Stimulated activated CD4-positive, alpha-beta T cell treated with anti-CD3 and anti-CD28 coated beads, Interleukin-1b, Interleukin-23, amount 100 ng/mL, for 4 hours (primary cell): ENCODE results near the gene TSEN54.
A peak's percentile ranks its signal among the peaks of the same experiment; 100 is the strongest.
"Not testable (repeated sequence)": the region's sequence is repeated elsewhere in the genome, so short reads cannot be mapped to it uniquely, and the experiment has no call there.

ENCODE experiments used
- DNase-seq, 2 donors: peaks; one replicate each; pipeline ENCODE4 v3.0.0-alpha.2; 2020; ENCODE audit warnings: low read depth in 2 of 2

The TSEN54 gene

DNA sequence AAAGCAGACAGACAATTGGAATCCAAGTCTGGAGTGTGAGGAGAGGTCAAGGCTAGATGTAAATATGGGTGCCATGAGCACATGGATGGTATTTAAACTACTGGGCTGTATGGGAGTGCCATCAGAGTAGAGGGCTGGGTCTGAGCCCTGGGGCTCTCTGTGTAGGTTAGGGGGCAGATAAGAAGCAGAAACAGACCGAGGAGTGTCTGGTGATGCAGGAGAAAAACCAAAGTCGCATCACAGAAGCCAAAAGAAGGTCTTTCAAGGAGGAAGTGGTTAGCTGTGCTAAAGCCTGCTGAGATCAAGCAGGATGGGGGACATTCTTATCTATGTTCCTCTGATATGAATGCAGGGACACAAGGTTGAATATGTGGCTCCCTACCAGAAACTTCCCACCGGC is 1.9 kb downstream of the TSEN54 start:
- no peak for DNase-seq

DNA sequence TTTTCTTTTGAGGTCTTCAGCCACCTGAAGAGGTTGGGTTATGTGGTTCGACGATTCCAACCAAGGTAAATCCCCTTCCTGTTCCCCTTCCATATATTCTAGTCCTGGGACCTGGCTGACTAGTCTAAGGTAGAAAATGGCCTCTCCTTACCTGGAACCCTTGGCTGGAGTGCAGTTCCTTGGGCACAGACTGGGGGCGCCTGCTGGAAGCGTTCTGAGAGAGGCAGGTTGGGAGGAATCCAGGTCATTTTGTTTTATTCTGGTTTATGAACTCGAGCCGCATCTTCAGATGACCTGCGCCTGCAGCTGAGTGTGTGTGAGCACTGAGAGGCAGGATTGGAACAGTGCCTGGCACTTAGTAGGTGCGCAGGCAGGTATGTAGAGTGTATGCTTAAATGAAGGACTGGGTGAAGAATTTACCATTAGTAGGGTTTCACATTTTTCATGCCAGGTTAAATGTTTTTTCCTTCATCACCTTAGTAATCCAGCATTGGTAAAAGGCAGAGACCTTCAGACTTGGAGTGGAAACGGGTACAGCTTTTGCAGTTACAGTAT is 2.7 kb downstream of the TSEN54 start:
- no peak for DNase-seq

GRCh38 chr17:75520413-75520812 is 4.1 kb downstream of the TSEN54 start:
- DNase-seq, result not testable (repeated sequence)

GRCh38 chr17:75521290-75521689 is 5.0 kb downstream of the TSEN54 start:
- no peak for DNase-seq

- no peak for DNase-seq
These were observed 5.8 kb downstream of the TSEN54 start for GRCh38 chr17:75521951-75522727.

DNA sequence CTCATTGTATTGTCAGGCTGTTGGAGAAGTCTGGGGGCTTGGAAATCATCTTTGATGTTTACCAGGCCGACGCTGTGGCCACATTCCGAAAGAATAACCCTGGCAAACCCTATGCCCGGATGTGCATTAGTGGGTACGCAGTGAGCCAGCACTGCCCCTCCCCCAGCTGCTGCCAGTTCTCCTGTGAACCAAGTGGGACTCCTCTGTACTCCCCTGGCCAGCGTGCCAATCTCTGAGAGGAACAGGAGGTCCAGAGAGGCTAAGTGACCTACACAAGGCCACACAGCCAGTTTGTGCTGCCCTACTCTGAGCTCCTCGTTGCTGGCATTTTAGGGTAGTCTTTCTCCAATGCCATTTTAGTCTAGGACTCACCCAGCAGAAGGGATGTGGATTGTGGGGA is 7.3 kb downstream of the TSEN54 start:
- DNase-seq, result no peak

DNA sequence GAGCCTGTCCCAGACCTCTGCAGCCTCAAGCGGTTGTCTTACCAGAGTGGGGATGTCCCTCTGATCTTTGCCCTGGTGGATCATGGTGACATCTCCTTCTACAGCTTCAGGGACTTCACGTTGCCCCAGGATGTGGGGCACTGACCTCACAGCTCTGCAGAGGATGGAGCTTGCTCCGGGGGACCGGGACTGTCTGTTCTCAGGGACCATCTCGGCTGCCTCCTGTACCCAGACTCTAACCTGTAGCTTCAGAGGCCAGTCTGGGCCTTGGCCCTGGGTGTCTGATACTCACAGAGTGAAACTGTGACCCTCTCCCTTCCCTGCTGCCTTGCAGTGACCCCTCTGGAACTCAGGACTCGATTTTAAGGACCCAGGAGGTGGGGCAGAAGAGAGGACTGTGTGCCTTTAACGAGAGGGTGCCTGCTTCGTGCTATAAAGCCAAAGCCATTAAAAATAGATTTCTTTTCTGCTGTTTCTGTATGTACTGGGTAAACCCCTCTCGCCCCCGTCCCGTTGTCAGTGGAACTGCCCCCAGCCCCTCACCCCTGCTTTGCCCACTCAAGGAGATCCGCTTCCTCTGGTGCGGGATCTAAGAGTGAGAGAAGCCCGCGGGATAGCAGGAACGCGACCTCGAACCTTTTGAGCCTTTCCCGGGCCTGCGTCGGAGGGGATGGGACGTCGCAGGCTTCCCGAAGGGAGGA is 8.1 kb downstream of the TSEN54 start:
- no peak for DNase-seq

GRCh38 chr17:75524970-75525805 is 8.9 kb downstream of the TSEN54 start, which contains the start of gene LLGL2:
Gene LLGL2, plus strand, starts transcription at chr17:75525697. Its CDS starts 17,730 bp downstream, at chr17:75543427.
- DNase-seq, result peak; percentile 73 to 81

- no peak for DNase-seq
These were observed 9.7 kb downstream of the TSEN54 start for GRCh38 chr17:75525806-75526554.

- no peak for DNase-seq
These were observed 10.4 kb downstream of the TSEN54 start for GRCh38 chr17:75526555-75527270.

GRCh38 chr17:75530837-75531720 is 14.8 kb downstream of the TSEN54 start:
- no peak for DNase-seq

GRCh38 chr17:75531721-75532072 is 15.4 kb downstream of the TSEN54 start:
- no peak for DNase-seq

DNA sequence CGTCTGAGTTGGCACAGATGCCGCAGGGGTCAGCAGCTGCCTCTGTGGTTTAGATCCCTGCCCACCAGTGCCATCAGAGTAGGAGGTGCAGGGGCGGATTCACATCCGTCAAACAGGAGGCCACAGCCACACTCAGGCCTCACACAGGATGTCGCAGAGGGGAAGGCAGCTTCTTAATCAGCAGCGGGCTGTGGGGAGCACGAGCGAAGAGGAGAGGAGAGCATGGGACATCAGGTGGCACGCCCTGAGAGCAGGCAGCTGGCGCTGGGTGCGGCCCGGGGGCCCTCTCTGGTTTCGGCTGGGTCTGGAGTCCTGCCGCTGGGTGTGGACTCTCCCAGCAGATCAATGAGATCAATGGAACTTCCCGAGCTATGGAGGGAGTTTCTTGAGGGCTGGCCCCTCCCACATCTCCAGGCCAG is 18.8 kb downstream of the TSEN54 start:
- DNase-seq, result peak in 1 of 2 donors; percentile 29

DNA sequence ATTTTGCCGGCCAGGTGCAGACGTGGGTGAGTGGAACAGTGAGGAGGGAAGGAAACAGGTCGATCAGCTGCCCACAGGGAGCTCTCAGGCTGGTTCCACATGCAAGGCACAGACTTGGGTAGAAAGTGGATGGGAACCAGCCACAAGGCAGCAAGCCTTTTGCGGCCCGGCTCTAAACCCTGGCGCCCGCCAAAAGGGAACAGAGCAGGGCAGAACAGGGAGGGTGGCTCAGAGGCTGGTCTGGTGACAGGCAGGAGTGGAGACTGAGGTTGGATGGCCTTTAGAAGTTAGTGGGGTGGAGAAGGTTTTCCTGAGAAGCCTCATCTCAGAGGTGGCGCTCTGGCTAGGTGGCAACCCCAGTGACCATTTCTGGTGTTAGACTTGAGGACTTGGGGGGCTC is 19.5 kb downstream of the TSEN54 start:
- DNase-seq, result no peak

GRCh38 chr17:75536366-75536765 is 20.0 kb downstream of the TSEN54 start:
- DNase-seq, result no peak

DNA sequence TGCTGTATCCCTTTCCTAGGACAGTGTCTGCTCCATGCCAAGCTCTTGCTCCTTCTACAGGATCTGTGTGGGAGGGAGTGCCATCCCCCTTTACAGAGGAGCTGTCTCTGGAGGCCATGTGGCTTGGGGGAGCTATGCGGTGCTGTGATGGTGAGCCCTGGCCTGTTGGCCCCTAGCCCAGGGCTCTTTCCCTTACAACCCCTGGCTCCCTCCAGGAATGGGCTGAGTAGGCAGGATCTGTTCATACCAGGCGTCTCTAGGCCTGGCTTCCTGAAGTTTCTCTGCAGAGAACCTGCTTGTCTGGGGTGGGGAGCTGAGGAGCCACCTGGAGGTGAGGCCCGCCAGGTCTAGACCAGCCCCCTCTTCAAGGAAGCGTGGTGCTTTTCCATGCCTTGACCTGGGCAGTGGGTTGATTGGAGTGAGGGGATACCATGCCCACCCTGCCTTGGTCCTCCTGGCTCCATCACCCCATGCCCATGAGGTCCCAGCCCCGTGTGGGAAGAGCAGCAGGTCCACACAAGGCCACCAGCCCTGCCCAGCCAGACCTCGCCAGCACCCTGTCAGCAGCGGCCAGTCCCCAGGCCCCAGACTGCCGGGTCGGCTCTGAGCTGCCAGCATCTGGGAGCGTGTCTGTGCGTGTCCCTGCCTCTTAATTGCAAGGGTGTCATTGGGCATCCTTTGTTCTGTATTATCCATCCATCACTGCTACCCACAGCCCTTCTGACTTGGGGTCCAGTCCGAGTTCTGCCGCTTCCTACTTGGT is 23.8 kb downstream of the TSEN54 start:
- no peak for DNase-seq

GRCh38 chr17:75540923-75541503 is 24.7 kb downstream of the TSEN54 start:
- DNase-seq, result no peak

DNA sequence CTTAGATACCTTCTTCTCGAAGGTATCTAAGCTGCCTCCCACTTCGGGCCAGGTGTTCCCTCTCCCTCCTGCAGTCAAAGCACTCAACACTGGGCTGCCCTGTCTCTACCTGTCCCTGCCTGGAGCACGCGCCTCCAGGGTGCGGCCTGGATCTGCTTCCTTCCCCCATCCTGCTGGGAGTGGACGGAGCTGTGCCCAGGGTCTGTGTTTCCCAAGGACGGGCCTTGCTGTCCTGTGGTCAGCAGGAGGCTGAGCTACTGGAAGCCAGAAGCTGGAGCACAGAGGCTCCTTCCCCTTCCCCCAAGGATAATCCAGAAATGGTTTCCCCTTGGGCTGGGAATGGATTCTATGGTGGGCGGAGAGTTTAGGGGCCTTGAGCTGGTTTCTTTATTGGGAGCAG is 25.9 kb downstream of the TSEN54 start:
- DNase-seq, result no peak
